NCI-H748 treated with DMSO at 0.1 percent for 48 hours (cell line): Measurements from ENCODE around the gene CCDC15.
A peak's percentile ranks its signal among the peaks of the same experiment; 100 is the strongest.
"Not testable (repeated sequence)": the region's sequence is repeated elsewhere in the genome, so short reads cannot be mapped to it uniquely, and the experiment has no call there.

ENCODE experiments used
- DNase-seq: peaks from one replicate; lab custom pipeline; 2025; lab: John Stamatoyannopoulos, UW

CCDC15 gene

DNA sequence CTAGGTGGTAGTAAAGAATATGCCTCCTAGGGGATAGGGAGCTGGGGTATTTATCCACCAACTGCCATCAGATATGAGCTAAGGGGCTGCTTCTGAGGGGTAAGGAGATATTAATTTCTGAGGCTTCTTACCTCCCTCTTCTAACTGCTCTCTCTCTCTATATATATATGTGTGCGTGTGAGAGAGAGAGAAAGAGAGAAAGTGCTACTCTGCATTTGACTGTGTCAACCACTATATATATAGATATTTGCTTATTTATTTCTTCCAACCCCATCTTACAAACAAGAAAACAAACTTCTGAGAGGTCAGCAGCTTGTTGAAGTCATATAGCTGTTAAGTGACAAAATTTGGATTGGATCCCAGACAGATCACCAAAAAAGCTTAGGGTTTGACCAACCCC, 12.3 kb upstream of the CCDC15 start:
- DNase-seq = no peak

DNA sequence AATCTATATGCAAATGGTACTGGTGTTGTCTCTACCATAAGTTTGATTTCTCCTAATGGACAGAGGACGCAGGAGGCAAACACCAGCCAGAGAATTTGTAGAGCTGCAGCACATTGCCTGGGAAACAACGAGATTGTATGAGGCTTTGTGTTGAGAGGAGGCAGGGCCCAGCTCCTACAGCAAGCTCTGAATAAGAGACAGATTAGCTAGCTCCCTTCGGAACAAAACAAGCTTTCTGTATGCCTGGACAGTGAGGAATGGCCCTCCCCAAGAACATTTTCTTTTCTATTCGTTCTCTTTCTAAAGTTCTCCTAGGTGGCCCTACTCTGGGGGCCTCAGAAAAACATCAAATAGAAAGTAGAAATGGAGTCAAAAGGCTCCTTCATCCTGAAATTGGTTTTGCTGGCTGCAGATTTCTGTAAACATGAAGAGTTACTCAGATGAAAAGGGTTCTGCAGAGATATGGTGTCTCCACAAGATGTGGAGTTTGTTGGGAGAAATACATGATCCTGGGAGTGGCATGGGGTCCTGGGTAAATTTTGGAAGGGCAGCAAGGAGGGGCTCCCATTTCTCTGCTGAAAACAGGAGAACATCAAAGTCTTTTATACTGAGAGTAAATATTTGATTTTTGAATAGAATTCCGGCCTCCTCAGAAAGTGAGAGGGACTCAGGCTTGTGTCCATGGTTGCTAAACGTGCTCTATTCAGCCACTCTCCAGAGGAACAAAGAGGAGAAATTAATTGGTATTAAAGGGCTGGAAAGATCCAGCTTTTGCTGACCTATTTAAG, 11.3 kb upstream of the CCDC15 start:
- no peak for DNase-seq

DNA sequence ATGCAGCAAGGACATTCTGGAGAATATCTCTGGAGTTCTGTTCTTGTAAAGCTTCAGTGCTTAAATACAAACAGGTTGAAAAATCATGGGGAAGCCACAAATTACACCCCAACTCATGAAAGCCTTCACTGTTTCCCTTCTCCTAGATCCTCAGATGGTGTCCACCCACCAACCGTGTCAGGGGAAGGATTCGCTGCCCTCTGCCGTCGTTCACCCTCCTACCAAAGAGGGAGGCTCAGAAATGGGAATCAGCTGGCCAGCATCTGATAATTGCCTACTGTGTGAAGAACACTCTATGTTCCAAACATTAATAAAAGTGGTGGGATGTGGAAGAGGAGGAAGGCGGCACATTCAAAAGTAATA, 10.8 kb upstream of the CCDC15 start:
- DNase-seq = no peak

DNA sequence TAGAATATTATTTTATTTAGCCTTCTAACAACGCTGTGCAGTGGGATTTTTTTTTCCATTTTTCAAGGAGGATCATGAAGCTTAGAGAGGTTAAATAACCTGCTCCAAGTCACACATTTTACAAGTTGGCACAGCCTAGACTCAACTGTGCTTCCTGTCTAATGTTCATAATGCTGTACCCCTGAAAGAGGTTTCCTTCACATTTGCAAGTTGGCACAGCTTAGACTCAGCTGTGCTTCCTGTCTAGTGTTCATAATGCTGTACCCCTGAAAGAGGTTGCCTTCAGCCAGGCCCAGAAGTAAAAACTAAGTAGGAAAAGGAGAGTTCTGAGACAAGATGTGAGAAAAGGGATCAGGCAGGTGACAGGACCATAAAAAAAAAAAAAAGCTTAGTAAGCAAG, 10.3 kb upstream of the CCDC15 start:
- DNase-seq = no peak

DNA sequence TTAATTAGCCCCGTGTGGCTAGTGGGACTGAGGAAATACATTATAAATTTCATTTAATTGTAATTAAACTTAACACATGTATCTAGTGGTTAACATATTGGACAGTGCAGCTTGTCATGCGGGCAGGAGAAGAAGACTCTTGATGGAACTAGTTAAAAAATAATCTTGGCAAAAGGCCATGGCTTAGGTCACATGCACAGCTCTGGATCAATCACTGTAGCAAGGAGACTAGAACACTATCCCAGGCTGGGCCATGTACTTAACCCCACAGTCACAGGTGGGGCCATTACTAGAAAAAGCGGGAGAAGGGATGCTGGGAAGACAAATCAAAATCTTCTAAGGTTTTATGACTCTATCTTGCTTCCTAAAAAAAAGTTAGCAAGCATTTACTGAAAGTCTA, 9.4 kb upstream of the CCDC15 start:
- no peak for DNase-seq

DNA sequence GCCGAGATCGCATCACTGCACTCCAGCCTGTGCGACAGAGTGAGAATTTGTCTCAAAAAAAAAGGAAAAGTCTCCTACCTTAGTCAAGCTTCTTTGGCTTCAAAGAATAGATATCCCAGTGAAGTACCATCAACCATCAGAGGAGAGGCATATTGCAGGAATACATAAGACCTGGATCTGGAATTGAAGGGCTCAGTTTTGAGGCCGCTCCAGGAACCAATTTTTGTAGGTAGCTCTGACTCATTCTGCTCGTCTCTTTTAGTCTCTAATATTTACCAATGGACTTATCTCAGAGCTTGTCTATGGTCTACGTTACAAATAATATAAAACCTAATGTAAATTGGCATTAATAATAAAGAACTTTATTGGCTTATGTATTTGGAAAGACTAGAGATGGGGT, 8.2 kb upstream of the CCDC15 start:
- no peak for DNase-seq

DNA sequence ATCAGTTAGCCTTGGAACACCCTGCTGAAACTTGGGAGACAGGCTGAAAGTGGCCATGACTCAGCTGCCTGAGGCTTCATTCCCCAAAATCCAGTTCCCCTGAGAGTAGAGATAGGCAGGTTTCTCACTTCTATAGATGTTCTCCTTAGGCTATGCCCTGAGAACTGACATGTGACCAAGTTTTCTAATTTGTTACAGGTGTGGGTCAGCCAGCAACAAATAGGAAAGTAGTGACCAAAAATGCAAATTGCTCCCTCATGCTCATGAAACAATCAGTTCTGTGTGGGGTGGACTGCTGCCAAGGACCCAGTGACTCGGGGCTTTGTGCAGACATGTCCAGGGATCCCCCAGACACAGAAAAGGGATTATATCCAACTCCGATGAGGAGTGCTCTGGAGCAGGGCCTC, 7.3 kb upstream of the CCDC15 start:
- DNase-seq = no peak

DNA sequence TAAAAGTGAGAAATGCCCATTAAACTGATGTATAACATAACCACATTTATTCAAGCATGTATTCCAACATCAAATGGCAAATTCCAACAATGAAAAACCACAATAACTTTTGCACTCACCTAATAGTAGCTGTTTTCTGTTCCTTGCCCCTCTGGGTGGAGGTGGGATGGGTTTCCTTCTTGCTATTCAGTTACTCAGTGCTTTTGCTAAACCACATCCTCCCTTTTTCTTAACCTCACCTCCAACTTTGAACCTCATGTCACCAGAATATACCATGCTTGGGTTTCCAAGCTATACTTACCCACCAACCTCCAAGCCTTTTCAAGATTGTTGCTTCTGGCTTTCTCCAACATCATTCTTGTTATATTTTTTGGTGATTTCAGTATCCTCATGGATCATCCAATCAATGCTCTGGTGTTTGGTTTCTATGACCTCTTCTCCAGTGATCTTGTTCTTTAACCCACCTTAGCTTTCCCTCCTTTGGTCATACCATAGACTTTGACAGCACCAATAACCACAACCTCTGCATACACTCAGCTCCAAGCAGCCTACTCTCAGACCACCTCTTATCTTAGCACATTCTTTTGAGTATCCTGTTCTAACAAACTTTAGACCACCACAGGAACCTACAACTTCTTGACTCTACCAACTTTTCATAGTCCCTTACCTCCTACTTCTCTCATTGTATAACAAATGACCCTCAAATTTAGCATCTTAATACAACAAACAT, 3.2 kb upstream of the CCDC15 start:
- DNase-seq = no peak

DNA sequence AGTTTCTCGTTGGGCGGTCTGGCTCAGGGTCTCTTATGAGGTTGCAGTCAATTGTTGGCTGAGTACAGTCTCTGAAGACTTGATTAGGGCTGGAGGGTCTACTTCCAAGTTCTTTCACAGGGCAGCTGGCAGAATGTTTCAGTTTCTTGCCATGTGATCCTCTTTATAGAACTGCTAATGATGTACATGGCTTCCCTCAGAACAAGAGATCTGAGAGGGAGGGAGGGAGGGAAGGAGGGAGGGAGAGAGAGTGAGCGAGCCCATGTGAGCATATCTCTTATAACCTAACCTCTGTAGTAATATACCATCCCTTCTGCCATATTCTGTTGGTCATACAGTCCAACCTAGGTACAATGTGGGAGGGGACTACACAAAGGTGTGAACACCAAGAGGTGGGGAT, 2.7 kb upstream of the CCDC15 start:
- DNase-seq = no peak

DNA sequence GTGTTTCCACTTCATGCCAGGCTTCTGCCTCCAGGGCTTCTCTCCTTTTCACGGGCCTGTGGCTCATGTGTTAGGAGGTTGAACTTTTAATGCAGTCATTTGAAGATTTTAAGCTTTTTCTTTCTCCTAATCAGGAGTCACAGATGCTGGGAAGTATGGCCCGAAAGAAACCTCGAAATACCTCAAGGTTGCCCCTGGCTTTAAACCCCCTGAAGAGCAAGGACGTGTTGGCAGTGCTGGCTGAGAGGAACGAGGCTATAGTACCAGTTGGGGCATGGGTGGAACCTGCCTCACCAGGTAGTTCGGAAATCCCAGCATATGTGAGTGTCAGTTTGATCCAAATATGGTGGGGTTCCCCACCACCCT, 571 bp downstream of the CCDC15 start:
- DNase-seq = no peak

DNA sequence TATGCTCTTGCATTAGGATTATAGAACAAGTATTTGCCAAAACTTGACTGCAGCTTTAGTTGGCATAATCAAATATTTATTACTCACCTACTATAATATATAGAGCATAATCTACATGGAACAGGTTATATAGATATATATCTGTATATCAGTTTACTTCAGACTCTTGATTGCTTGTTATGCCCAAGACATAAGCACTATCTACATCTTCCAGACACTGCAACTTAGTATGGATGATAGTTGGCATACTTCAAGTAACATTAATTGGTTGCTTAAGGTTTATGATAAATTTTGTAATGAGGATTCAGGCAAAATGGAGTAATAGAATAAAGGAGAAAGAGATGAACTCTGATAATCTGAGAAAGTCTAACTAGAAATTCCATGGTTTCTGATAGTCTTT, 1.0 kb downstream of the CCDC15 start:
- DNase-seq = no peak

DNA sequence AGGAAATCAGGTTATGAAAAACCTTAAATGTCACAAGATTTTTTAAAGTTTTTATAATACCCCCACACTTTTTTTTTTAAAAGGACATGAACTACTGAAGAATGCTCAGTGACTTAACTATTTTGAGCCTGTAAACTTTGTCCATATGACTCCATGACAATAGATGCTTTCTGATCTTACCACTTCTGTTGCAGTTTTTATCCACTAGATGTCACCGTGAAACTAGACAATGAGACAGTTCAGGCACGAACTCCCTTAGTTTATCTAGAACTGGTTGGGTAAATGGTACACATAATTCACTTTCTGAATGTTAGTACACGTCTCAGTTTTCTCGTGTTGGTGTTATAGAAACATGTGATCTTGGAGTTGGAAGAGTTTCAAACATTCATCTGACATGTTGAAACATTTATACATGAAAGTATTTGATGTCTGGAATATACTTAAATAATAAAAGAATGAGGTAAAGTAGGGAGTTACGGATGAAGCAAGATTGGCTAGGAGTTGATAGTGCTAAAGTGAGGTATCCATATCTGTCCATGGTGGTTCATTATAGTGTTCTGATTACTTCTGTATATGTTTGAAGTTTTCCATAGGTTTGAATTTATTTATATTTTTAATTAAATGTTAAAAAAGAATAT, 8.1 kb downstream of the CCDC15 start:
- peak; percentile 1 for DNase-seq

DNA sequence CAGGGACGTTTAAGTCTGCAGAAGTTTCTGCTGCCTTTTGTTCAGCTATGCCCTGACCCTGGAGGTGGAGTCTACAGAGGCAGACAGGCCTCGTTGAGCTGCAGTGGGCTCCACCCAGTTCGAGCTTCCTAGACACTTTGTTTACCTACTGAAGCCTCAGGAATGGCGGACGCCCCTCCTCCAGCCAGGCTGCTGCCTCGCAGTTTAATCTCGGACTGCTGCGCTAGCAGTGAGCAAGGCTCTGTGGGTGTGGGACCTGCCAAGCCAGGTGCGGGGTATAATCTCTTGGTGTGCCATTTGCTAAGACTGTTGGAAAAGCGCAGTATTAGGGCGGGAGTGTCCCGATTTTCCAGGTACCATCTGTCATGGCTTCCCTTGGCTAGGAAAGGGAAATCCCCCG, 14.2 kb downstream of the CCDC15 start:
- not testable (repeated sequence) for DNase-seq

DNA sequence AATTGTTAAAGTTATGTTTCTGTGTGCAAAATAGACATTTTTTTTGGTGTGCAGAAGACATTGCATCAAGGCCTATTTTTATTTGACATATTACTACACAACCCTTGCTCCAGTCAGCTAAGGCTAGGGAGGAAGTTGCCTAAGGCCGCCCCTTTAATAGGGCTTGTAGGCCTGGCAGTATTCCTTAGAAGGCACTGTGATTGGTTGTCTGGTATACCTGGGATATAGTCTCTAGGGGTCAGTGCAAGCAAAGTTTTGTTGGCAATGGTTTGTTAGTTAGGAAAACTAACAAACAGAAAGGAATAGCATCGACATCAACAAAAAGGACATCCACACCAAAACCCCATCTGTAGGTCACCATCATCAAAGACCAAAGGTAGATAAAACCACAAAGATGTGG, 16.9 kb downstream of the CCDC15 start:
- no peak for DNase-seq

DNA sequence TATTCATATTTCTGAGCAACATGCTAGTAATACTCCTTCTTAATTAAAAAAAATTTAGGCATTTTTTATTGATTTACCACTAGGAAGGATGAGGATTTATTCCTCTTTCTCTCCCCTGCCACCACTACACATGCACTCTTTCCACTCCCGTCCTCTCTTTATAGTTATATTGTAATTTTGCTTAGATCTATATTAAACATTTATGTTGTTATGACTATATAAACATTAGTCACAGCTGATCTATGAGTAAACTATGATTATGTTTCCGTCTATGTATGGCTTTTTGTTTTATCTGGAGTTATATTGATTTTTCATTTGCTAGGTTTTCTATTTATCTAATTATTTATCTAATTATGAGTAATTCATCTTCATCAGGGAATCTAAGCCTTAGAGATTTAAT, 17.8 kb downstream of the CCDC15 start:
- no peak for DNase-seq

DNA sequence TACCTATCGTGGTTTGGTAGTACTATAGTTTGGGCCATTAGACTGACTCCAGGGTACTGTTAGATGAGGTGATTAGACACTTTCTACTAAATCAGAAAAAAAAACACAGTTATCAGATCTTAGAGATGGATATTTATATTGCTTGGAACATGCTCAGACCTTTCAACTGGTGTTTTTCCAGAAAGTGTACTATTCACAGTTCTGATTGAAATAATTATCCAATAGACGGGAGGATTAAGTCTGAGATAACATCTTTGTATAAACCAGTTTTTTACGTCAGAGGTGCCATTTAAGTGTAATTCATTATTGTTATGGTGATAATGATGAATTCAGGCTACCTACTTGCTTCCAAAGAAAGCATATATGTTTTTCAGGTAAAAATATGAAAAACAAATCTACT, 22.5 kb downstream of the CCDC15 start:
- DNase-seq = no peak

DNA sequence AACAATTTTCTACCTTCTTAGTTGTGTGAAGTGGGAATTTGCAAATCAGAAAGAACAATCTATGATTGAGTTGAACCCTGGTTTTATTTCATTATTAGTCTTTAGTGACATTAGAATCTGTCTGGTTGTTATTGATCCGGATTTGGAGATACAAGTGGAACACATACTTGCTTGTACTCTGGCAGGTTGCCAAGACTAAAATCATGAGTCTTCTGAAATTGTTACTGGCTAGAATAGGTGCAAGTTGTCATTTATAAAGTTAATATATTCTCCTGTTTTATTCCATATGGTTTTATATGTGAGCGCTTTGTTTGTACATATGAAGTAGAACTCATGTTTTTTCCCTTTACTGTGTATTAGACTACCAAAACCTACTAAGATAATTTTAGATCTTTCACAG, 23.0 kb downstream of the CCDC15 start:
- DNase-seq = no peak

DNA sequence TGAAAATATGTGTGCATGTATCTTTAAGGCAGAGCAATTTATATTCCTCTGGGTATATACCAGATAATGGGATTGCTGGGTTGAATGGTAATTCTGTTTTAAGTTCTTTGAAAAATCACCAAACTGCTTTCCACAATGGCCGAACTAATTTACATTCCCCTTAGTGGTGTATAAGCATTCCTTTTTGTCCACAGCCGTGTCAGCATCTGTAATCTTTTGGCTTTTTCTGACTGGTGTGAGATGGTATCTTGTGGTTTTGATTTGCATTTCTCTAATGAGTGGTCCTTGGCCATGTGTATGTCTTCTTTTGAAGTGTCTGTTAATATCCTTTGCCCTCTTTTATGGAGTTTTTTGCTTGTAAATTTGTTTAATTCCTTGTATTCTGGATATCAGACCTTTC, 24.3 kb downstream of the CCDC15 start:
- DNase-seq = no peak

DNA sequence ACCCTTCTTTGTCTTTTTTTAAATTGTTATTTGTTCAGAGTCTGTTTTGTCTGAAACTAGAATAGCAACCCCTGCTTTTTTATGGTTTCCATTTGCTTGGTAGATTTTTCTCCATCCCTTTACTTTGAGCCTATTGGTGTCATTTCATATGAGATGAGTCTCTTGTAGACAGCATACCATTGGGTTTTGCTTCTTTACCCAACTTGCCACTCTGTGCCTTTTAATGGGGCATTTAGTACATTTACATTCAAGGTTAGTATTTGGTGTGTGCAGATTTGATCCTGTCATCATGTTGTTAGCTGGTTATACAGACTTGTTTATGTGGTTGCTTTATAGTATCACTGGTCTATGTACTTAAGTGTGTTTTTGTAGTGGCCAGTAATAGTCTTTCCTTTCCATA, 28.0 kb downstream of the CCDC15 start:
- no peak for DNase-seq

DNA sequence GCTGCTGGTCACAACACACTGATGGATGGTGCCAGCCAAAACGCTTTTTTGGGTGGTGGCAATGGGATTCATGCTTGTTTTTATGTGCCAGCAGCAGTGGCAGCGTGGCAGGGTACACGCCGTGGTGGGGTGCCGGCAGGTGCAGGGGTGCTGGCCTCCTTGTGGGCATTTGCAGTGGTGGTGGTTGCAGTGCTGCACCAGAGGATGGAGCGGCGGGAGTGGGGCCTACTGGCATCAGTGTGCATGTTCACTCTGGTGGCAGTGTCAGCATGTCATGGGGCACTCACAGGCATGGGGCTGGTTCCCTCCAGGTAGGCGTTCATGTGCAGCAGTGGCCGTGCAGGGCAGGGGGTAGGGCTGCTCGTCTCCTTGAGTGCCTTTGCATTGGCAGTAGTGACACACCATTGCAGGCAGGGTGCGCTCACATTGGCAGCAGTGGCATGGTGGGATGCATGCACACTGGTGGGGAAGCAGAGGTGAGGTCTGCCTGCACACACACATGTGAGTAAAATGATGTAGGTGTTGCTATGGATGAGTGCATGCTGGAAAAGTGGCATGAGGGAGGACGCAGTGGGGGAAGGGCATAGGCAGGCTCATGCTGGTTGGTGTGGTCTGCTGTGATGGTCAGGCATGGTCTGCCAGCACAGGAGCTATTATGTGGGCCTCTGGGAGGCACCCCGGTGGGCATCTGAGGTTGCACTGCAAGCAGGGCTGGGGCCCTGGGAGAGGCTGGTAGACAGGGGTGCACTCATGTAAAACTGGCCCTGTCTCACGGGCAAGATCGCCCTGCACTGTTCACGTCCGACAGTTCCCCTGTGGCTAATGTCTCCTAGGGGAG, 29.9 kb downstream of the CCDC15 start:
- DNase-seq = no peak

DNA sequence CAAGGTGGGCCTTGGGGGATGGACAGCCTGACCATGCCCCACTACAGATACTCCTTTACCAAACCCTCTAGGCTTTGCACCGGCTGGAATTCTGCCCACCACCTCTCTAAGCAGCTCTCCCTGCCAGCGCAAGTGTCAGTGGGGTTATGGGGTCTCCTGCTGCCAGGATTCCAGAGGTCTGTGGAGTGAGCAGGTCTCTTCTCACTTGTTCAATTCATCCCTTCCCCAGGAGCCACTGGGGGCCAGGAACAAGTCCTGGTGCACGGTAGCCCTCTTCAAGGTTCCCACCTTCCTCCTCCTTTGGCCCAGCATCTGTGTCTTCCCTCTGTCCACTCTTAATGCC, 30.5 kb downstream of the CCDC15 start:
- no peak for DNase-seq

DNA sequence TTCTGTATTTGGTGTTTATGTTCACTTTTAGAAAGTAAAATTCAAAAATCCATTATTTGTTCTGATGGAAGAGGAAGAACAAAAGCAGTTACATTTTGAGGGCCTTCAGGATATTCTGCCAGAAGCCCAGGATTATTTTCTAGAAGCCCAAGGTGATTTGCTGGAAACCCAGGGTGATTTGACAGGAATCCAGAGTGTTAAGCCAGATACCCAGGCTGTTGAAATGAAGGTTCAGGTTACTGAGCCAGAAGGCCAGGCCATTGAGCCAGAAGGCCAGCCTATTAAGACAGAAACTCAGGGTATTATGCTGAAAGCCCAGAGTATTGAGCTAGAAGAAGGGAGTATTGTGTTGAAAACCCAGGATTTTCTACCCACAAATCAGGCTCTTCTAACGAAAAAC, 33.1 kb downstream of the CCDC15 start:
- no peak for DNase-seq

DNA sequence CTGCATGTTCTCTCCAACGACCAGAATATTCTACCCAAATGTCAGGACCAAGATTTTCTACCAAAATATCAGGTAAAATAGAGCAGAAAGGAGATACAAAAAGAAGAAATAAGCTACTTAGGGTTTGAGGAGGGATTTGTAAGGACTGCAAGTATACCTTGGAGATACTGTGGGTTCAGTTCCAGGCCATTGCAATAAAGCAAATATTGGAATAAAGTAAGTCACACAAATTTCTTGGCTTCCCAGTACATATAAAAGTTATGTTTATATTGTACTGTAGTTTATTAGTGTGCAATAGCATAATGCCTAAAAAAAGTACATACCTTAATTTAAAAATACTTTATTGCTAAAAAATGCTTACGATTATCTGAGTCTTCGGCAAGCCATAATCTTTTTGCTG, 34.1 kb downstream of the CCDC15 start:
- DNase-seq = no peak
